GM12878 (cell line): ENCODE data around the gene TP53I11.

ENCODE experiments used
- ASH2L ChIP-seq: fragments of 300-600, 200-600 bp; sonication (generic); IDR thresholded peaks from 2 replicates; pipeline ENCODE4 v1.6.1; 2017; ENCODE audit warnings: low read depth, mild to moderate bottlenecking, borderline replicate concordance
- CREB1 ChIP-seq: IDR thresholded peaks from 2 replicates; pipeline ENCODE4 v1.6.1; 2012; ENCODE audit warnings: low read depth, mild to moderate bottlenecking, inconsistent platforms
- CTCF ChIP-seq, 3 experiments: IDR thresholded peaks in 2 of 3; conservative IDR thresholded peaks in 1 of 3; 2 replicates each; pipeline ENCODE4 v1.5.1; 2011; ENCODE audit warnings: low read depth in 3 of 3, low read length in 3 of 3, mild to moderate bottlenecking in 3 of 3, control low read depth in 2 of 3, moderate library complexity in 2 of 3, inconsistent platforms in 1 of 3, mixed read lengths in 1 of 3; ENCODE audit not compliant: control insufficient read depth in 2 of 3, insufficient read depth in 1 of 3; ENCODE audit errors: extremely low read depth in 1 of 3
- ESRRA ChIP-seq: IDR thresholded peaks from 2 replicates; pipeline ENCODE4 v1.6.1; 2012; ENCODE audit warnings: mild to moderate bottlenecking, low read length, improper control_type of control experiment
- NFIC ChIP-seq: IDR thresholded peaks from 2 replicates; pipeline ENCODE4 v1.6.1; 2012; ENCODE audit warnings: low read depth, mild to moderate bottlenecking, inconsistent platforms, low read length, moderate library complexity
- PML ChIP-seq: IDR thresholded peaks from 2 replicates; pipeline ENCODE4 v1.6.1; 2012; ENCODE audit warnings: low read length, inconsistent platforms
- RFX5 ChIP-seq: IDR thresholded peaks from 2 replicates; pipeline ENCODE4 v1.6.1; 2011; ENCODE audit warnings: low read depth, low read length, improper control_type of control experiment
- ZNF274 ChIP-seq: IDR thresholded peaks from one replicate; pipeline ENCODE4 v1.8.0; 2011; ENCODE audit not compliant: insufficient read length, insufficient read depth
- TF ChIP-seq, protein P1 (sequence below): fragments of 450-650 bp; IDR thresholded peaks from 2 replicates; pipeline ENCODE4 v1.6.1; 2017; ENCODE audit warnings: mild to moderate bottlenecking, moderate library complexity
- TF ChIP-seq, protein P2 (sequence below): IDR thresholded peaks from 2 replicates; pipeline ENCODE4 v1.6.1; 2011; ENCODE audit warnings: mild to moderate bottlenecking, low read depth, low read length, moderate library complexity; ENCODE audit not compliant: insufficient replicate concordance

- TF ChIP-seq NFIC (no peak), ZNF274 (no peak), CTCF (IDR thresholded peaks at IDR 0.05 in 2 of 3, conservative IDR thresholded peaks at IDR 0.05 in 1 of 3; ENCODE audit: control insufficient read depth in 2 of 3, extremely low read depth in 1 of 3, insufficient read depth in 1 of 3, low read depth in 3 of 3, low read length in 3 of 3) (no peak), RFX5 (no peak), CREB1 (no peak), PML (no peak), ASH2L (no peak), ESRRA (no peak)
- TF ChIP-seq, protein P1, sequence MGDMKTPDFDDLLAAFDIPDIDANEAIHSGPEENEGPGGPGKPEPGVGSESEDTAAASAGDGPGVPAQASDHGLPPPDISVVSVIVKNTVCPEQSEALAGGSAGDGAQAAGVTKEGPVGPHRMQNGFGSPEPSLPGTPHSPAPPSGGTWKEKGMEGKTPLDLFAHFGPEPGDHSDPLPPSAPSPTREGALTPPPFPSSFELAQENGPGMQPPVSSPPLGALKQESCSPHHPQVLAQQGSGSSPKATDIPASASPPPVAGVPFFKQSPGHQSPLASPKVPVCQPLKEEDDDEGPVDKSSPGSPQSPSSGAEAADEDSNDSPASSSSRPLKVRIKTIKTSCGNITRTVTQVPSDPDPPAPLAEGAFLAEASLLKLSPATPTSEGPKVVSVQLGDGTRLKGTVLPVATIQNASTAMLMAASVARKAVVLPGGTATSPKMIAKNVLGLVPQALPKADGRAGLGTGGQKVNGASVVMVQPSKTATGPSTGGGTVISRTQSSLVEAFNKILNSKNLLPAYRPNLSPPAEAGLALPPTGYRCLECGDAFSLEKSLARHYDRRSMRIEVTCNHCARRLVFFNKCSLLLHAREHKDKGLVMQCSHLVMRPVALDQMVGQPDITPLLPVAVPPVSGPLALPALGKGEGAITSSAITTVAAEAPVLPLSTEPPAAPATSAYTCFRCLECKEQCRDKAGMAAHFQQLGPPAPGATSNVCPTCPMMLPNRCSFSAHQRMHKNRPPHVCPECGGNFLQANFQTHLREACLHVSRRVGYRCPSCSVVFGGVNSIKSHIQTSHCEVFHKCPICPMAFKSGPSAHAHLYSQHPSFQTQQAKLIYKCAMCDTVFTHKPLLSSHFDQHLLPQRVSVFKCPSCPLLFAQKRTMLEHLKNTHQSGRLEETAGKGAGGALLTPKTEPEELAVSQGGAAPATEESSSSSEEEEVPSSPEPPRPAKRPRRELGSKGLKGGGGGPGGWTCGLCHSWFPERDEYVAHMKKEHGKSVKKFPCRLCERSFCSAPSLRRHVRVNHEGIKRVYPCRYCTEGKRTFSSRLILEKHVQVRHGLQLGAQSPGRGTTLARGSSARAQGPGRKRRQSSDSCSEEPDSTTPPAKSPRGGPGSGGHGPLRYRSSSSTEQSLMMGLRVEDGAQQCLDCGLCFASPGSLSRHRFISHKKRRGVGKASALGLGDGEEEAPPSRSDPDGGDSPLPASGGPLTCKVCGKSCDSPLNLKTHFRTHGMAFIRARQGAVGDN, result no peak
- TF ChIP-seq, protein P2, sequence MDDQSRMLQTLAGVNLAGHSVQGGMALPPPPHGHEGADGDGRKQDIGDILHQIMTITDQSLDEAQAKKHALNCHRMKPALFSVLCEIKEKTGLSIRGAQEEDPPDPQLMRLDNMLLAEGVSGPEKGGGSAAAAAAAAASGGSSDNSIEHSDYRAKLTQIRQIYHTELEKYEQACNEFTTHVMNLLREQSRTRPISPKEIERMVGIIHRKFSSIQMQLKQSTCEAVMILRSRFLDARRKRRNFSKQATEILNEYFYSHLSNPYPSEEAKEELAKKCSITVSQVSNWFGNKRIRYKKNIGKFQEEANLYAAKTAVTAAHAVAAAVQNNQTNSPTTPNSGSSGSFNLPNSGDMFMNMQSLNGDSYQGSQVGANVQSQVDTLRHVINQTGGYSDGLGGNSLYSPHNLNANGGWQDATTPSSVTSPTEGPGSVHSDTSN, result no peak
Observed at GRCh38 chr11:44948155-44948554, 2.5 kb downstream of the TP53I11 start.
